Stimulated activated CD8-positive, alpha-beta memory T cell treated with anti-CD3 and anti-CD28 coated beads, Interleukin-7, amount 100 ng/mL, for 4 hours (primary cell): Measurements from ENCODE around the gene ANGPTL8.

Experiments
- DNase-seq, 2 donors: peaks; one replicate each; pipeline ENCODE4 v3.0.0-alpha.2; 2020; ENCODE audit warnings: low read depth in 2 of 2

The ANGPTL8 gene, protein sequence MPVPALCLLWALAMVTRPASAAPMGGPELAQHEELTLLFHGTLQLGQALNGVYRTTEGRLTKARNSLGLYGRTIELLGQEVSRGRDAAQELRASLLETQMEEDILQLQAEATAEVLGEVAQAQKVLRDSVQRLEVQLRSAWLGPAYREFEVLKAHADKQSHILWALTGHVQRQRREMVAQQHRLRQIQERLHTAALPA

GRCh38 chr19:11239377-11240000, at the start of gene ANGPTL8:
Gene ANGPTL8, plus strand, starts transcription at chr19:11239619. Its CDS starts 19 bp downstream, at chr19:11239638.
- DNase-seq: no peak

GRCh38 chr19:11190501-11190900, 48.9 kb upstream of the ANGPTL8 start:
- DNase-seq: no peak

- DNase-seq: no peak
Measured at GRCh38 chr19:11191273-11191755, 48.1 kb upstream of the ANGPTL8 start.

GRCh38 chr19:11191934-11192333, 47.5 kb upstream of the ANGPTL8 start:
- DNase-seq: no peak

- no peak for DNase-seq
Measured at GRCh38 chr19:11192957-11193939, 46.2 kb upstream of the ANGPTL8 start.

- no peak for DNase-seq
Measured at GRCh38 chr19:11194173-11194572, 45.2 kb upstream of the ANGPTL8 start.

DNA sequence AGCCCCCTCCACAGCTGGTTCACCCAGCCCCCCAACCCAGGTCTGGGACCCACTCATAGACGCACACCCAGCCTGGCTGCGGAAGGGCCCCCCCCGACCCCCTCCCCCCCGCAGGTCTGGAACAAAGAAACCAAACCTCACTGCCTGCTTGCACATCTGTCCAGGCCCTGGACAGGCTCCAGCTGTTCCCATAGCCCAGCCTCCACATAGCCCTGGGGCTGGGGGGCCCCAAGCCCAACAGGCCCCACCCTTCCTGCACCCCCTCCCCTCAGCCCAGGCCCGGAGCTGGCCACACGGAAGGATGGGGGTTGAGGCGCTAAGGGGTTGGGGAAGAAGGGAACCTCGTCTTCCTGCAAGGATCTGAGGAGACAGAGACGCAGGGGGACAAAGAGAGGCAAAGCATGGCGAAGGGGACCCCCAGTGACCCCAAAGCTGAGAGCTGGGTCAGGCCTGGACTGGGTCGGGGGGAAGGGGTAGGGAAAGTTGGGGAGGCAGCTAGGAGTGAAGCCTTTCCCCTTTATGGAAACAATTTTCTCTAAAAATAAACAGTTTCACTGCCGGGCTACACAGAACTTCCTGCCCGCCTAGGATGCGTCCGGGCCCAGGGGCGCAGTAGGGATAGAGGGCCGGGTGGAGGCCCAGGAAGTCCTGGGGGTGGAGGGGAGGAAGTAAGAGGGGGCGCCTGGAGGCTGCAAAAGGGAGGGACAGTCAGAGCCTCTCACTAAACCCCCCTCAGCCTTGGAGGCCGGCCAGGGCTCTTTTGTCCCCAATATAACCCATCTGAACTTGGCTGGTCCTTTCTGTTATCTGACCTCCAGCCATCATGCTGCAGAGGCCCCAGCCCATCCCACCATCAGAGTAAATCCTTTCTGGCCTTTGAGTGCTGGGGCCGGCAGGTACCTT, 44.5 kb upstream of the ANGPTL8 start:
- DNase-seq: no peak

DNA sequence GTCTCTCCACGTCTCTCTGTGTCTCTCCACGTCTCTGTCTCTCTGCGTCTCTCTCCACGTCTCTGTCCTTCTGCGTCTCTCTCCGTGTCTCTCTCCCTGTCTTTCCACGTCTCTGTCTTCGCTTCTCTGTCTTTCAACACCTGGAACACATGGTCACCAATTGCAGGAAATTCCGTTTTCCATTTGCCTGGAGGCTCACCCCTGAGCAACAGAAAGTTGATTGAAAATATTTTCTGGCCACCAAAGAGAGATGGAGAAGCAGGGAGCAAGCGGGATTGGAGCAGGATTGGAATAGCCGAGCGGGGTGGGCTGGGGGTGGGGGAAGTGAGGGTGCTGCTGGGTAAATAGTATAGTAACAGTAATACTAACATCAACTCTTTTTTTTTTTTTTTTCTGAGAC, 43.7 kb upstream of the ANGPTL8 start:
- DNase-seq: no peak

DNA sequence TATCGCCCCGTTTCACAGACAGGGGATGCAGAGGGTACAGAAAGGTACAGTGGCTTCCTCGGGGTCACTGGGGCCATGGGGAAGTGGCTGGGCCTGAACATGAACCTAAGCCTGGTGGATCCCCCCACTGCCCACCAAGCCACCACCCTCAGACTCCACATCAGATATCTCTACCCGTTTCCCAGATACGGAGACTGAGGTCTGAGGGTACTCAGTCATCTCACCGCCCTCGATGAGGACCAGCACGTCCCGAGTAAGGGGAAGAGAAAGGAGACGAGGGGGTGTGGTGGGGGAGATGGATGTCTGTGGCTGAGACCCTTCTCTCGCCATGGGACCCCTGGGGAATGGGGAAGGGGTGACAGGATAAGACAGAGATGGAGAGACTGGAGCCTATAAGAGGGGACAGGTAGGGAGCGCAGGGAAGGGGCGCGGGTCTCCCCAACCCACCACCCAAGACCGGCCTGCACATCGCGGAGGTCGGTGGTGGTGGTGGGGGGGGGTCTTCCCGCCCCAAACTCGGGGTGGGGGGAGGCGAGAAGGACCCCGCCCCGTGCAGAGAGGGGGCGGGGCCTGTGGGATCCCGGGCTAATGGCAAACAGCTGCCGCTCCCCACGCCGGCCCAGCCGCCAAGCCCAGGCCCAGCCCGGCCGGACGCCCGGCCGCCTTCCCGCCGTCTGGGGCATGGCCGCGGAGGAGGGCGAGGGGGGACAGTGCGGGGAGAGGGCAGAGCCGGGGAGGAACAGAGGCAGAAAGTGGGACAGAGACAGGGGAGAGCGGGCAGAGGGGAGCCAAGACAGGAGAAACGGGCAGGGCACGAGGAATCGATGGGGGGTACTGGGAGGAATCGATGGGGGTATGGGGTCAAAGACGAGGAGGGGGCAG, 42.8 kb upstream of the ANGPTL8 start:
- DNase-seq: no peak

DNA sequence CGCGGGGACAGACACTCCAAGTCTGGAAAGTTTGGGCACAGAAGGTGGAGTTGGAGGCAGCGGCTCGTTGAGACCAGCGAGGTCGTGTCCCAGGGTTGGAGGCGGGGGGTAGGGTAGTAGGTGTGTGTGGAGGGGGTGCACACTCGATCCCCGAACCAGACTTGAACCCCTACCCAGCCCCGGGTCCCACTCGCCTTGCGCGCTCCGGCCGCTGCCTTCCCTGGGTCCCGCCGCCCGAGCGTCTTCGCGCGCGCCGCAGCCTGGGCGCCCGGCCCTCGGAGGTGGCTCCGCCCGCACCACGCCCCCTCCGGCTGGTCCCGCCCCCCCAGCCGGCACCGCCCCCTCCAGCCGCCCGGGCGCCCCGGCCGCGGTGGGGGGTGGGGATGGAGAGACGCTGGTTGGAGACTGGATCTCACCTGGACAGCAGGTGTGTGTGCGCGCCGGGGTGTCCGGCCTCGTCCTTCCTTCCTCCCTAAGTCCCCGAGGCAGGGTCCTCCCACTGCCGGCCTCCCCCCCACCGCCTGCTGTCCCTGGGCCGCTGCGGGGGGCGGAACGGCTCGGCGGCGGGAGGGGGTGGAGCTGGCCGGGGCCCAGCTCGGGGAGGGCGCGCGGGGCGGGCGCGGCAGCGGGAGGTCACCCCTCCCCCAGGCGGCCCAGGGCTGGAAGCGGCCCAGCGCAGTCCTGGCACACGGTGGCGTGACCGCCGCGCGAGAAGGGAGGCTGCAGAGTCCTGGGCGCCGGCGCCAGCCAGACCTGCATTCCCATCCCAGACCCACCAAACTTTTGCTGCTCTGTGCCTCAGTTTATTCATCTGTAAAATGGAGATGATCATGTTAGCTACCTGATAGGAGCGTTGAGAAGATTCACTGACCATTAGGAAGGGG, 41.9 kb upstream of the ANGPTL8 start, which contains the start of gene KANK2:
TSS of gene KANK2 (minus strand) at position 255 of the 884 bp plus-strand sequence. CDS start 3,034 bp downstream, outside the sequence.
- peak; percentile 45 to 63 for DNase-seq

GRCh38 chr19:11198175-11198534, 41.3 kb upstream of the ANGPTL8 start:
- no peak for DNase-seq

- DNase-seq: no peak
Measured at GRCh38 chr19:11198769-11199424, 40.5 kb upstream of the ANGPTL8 start.

GRCh38 chr19:11199517-11199916, 39.9 kb upstream of the ANGPTL8 start:
- no peak for DNase-seq

- no peak for DNase-seq
Measured at GRCh38 chr19:11200015-11200574, 39.3 kb upstream of the ANGPTL8 start.

DNA sequence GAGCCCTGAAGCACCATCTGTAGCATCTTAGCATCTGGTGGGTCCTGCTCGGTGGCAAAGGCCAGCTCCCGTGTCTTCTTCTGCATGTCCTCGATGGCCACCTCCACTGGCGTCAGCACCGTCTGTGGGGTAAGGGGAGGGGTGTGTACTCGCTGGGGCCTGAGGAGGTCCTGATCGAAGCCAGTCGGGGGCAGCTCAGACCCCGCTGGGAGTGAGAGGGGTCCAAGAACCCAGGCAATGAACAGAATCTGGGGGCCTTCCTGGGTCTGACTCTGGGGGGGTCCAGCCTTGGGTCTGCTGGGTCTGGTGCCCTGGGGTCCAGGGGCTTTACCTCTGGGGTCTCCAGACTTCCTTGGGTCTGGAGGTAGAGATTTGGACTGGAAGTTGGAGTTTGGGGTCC, 38.5 kb upstream of the ANGPTL8 start:
- no peak for DNase-seq

- no peak for DNase-seq
Measured at GRCh38 chr19:11201791-11202190, 37.6 kb upstream of the ANGPTL8 start.

DNA sequence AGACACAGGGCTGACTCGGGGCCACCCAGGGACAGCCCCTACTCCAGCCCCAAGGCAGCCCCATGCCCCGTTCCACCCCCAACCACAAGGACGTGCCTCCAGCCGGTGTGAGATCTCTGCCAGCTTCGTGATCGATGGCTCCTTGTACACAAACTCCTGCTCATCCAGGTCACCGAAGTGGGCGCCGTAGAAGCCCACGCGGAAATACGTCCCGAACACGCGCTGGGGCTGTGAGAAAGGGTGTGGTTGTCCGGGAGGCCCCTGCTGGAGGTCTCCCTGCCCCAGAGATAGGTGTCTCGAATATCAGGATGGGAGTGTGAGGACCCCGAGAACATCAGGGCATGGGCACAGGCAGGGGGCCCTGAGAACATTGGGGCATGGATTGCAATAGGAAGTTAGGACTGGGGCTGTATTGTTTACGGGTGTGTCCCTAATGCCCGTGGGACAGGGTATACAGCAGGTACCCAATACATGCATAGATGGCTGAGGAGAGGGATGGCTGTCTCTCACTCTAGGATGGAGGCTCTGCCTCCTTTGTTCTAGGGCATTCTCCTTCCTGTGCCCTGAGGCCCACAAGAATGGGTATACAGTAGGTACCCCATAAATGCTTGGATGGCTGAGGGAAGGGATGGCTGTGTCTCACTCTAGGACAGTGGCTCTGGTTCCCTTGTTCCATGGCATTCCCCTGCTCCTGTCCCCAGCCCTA, 36.8 kb upstream of the ANGPTL8 start:
- no peak for DNase-seq
